ACC112 (cell line): ENCODE results near the gene FTCD.
A peak's percentile ranks its signal among the peaks of the same experiment; 100 is the strongest.

Source experiments
- H2AFZ ChIP-seq: fragments of 200-600 bp; sonication (generic); one replicate; pipeline ENCODE4 v1.6.0; 2017; ENCODE audit warnings: antibody characterized with exemption, low read length; ENCODE audit not compliant: unreplicated experiment
- H3K27ac ChIP-seq: fragments of 200-600 bp; sonication (generic); 2 replicates; pipeline ENCODE4 v1.5.1; 2014; ENCODE audit warnings: low read depth, mild to moderate bottlenecking, antibody characterized with exemption, low read length, moderate library complexity
- H3K27me3 ChIP-seq: fragments of 200-600 bp; sonication (generic); 2 replicates; pipeline ENCODE4 v1.6.1; 2014; ENCODE audit warnings: mild to moderate bottlenecking, antibody characterized with exemption, low read length, moderate library complexity, mixed read lengths; ENCODE audit not compliant: insufficient read depth
- H3K36me3 ChIP-seq: fragments of 200-600 bp; sonication (generic); 2 replicates; pipeline ENCODE4 v1.6.1; 2016; ENCODE audit warnings: mild to moderate bottlenecking, antibody characterized with exemption, low read length, moderate library complexity, mixed read lengths; ENCODE audit not compliant: insufficient read depth
- H3K4me1 ChIP-seq: fragments of 200-600 bp; sonication (generic); one replicate; pipeline ENCODE4 v1.6.1; 2016; ENCODE audit warnings: low read length, mixed read lengths; ENCODE audit not compliant: insufficient read depth, unreplicated experiment, control insufficient read depth
- H3K4me3 ChIP-seq: fragments of 200-600 bp; sonication (generic); 2 replicates; pipeline ENCODE4 v1.5.1; 2014; ENCODE audit warnings: mild to moderate bottlenecking, low read depth, low read length
- H3K79me2 ChIP-seq: fragments of 200-600 bp; sonication (generic); one replicate; pipeline ENCODE4 v1.6.0; 2016; ENCODE audit warnings: low read length; ENCODE audit not compliant: control insufficient read depth, unreplicated experiment, insufficient read depth

Gene FTCD

DNA sequence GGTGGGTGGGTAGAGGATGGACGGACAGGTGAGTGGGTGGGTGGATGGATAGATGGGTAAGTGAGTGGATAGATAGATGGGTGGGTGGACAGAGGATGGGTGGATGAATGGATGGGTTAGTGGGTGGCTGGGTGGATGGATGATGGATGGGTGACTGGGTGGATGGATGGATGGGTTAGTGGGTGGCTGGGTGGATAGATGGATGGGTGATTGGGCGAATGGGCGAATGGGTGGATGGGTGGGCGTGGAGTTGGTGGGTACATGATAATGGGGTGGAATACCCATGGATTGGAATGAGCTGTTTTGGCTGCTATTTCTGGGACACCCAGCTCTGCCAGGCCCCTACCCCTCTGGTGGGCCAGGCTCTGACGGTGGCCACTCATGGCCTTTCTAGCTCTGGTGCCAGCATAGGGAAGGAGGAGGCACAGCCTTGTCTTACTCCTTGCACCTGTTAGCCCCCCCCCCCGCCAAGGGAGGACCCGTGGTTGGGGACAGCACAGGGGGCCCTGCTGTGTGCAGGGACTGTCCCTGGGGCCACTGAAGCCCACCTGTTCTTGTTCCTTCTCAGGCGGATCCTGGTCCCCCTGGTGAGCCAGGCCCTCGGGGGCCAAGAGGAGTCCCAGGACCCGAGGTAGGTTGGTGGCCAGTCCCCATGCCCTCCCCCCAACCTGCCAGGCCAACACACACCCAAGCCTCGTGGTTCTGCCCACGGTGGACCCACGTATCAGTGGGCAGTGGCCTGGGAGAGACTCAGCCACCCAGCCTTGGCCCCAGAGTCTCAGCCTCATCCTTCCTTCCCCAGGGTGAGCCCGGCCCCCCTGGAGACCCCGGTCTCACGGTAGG lies 31.1 kb downstream of the FTCD start:
- H3K27me3 ChIP-seq: no peaks in the 10 kb centered on the region

DNA sequence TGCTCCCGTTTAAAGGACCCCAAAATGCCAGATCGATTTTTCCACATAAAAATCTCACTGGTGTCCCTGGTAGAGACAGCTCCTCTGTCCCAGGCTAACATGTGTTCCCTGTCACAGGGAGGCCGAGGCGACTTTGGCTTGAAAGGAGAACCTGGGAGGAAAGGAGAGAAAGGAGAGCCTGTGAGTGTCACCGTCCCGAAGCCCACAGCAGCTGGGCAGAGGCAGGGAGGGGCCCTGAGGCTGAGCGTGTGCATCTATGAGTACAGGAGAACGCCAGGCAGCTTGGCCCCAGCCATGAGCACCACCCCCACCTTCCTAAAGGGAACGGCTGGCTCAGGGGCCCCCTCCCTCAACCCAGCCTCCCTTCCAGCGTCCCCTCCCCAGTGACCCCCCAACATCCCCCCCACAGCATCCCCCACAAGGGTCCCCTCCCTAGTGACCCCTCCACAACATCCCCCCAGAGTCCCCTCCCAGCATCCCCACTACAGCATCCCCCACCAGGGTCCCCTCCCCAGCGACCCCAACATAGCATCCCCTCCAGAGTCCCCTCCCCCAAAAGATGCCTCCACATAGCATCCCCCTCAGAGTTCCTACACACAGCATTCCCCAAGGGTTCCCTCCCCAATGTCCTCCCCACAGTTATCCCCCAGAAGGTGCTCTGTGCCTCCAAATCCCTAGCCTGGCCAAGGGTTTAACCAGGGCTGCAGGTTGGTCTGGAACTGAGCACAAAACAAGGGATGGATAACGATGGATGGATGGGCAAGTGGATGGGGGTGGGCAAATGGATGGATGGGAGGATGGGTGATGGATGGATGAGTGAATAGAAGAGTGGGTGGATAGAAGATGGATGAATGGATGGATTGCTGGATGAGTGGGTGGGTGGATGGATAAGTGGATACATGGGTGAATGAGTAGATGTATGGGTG lies 32.4 kb downstream of the FTCD start:
- no peak overlapping the region for H2AFZ ChIP-seq
- H3K27ac ChIP-seq: peak overlapping the region; percentile 85
- H3K27me3 ChIP-seq: no peaks in the 10 kb centered on the region
- H3K4me3 ChIP-seq: no peak overlapping the region
- H3K4me1 ChIP-seq: peaks cover 22% of the 10 kb centered on the region
- H3K36me3 ChIP-seq: peaks cover 56% of the 10 kb centered on the region
- H3K79me2 ChIP-seq: peaks cover 15% of the 10 kb centered on the region

More for the DNA sequence above, 31.1 kb downstream of the FTCD start:
- peaks cover 15% of the 10 kb centered on the region for H3K79me2 ChIP-seq
- H3K36me3 ChIP-seq: peaks cover 47% of the 10 kb centered on the region
- H2AFZ ChIP-seq: no peak overlapping the region
- H3K4me3 ChIP-seq: no peak overlapping the region
- H3K4me1 ChIP-seq: peaks cover 19% of the 10 kb centered on the region
- no peak overlapping the region for H3K27ac ChIP-seq

DNA sequence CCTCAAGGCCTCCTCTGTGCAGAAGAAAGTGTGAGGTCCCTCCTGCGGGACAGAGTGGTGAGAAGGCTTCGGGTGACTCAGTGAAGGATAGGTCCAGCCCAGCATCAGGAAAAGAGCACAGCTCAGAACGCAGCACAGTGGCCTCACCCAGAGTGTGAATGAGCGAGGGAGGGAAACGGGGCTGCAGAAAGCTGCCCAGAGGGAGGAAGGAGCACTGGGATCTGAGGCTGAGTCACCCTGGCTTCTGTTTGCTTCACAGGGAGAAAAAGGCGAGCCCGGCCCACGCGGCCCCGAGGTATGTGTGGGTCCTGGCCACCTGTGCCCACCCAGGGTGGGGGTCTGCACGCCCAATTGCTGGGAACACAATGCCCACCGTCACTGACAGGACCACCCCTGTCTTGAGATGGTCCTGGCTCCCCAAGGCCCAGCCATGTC lies 33.1 kb downstream of the FTCD start:
- Histone ChIP-seq H3K79me2 (peaks cover 16% of the 10 kb centered on the region), H2AFZ (no peak overlapping the region), H3K27ac (peak overlapping the region; percentile 85), H3K4me3 (no peak overlapping the region), H3K36me3 (peaks cover 58% of the 10 kb centered on the region), H3K4me1 (peaks cover 22% of the 10 kb centered on the region), H3K27me3 (no peaks in the 10 kb centered on the region)

DNA sequence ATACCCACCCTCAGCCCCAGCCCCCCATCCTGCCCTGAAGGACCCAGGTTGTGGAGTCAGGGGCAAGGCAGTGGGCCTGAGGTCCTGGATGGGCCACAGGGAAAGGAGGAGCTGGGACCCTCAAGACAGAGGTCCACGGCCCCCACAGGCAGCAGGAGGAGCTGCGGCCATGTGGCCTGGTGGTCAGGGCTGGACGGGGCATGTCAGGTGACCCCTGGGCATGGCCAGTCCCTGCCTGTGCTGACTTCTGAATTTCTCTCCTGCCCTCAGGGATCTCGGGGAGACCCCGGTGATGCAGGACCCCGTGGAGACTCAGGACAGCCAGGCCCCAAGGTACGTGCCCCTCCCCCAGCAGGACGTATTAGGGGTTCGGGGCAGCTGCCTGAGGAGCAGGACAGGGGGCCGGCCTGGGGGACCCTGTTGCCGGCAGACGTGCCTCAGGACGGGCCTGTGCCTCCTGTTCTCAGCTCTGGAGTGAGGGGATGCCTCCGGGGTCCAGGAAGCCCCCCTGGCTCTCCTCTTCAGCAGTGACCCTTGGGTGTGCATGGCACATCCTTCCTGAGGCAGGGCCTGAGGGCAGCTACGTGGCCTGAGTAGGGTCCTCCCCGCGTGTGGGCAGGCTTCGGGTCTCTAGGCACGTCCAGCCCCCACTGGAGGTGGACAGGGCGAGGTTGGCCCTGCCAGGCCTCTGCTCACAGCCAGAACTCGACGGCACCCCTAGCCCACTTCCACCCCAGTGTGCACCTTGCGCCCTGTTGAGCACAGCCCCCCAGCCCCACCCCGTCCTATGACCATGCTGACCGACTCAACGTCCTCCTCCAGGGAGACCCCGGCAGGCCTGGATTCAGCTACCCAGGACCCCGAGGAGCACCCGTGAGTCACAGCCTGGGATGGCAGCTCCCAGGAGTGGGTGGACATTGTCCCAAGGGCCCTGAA lies 33.8 kb downstream of the FTCD start:
- H3K4me3 ChIP-seq: no peak overlapping the region
- peaks cover 29% of the 10 kb centered on the region for H3K4me1 ChIP-seq
- no peaks in the 10 kb centered on the region for H3K27me3 ChIP-seq
- no peak overlapping the region for H2AFZ ChIP-seq
- H3K79me2 ChIP-seq: peaks cover 18% of the 10 kb centered on the region
- peaks cover 63% of the 10 kb centered on the region for H3K36me3 ChIP-seq
- peak overlapping the region; percentile 85 for H3K27ac ChIP-seq

DNA sequence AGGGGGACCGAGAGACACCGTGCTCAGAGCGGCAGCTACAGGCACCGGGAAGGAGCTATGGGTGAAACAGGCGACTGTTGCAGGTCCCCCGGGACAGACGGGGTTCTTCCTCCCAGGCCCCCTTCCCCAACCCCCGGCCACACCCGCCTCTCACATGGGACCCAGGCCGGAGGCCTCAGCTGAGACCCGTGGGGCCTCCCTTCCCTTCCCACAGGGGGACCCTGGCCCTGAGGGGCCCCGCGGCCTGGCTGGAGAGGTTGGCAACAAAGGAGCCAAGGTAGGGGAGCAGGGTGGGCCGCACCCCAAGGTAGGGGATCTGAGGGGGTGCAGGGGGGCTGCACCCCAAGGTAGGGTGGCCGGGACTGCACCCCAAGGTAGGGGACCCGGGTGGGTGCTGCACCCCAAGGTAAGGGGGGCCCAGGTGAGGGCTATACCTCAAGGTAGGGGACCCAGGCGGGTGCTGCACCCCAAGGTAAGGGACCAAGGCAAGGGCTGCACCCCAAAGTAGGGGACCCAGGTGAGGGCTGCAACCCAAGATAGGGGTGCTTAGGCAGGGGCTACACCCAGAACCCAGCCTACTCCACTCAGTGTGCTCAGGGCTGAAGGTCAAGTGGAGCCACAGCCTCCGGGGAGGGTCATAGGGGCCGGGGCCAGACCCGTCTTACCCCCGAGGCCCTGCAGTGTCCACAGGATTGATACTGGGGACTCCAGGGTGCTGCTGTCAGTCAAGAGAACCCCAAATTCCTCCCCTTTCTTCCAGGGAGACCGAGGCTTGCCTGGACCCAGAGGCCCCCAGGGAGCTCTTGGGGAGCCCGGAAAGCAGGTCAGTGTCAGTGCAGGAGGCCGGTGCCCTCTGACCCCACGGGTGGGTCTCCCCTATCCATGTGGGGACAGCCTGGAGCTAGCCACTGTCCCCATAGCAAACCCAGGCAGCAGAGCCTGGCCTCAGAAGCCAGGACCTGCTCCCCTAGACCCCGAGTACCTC lies 34.8 kb downstream of the FTCD start:
- Histone ChIP-seq H3K27ac (peak overlapping the region; percentile 85), H2AFZ (no peak overlapping the region), H3K79me2 (peaks cover 18% of the 10 kb centered on the region), H3K27me3 (no peaks in the 10 kb centered on the region), H3K4me3 (no peak overlapping the region), H3K36me3 (peaks cover 54% of the 10 kb centered on the region), H3K4me1 (peaks cover 36% of the 10 kb centered on the region)

DNA sequence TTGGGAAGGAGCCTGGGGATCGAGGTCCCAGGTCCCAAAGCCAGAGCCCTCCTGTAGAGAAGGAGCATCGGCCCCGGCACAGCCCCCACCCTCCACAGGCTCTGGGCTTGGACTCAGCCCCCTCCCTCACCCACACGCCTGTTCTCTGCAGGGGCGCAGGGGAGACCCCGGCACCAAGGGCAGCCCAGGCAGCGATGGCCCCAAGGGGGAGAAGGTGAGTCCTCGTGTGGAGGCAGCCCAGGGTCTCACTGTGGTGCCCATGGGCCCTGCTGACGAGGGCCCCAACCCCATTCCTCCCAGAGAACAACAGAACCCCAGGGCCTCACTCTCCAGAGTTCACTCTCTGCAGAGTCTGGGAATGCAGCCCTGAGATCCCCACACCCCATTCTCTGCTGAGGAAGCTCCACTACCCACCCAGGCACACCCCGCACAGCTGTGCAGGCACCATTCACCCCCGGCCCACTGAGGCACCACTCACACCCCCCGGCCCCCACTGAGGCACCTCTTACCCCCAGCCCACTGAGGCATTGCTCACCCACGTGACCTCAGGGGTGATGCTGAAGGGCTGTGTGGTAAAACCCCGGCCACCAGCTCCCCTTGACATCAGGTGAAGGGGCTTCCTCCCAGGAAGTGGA lies 35.6 kb downstream of the FTCD start:
- peaks cover 17% of the 10 kb centered on the region for H3K79me2 ChIP-seq
- H3K4me1 ChIP-seq: peaks cover 36% of the 10 kb centered on the region
- H3K4me3 ChIP-seq: no peak overlapping the region
- peaks cover 53% of the 10 kb centered on the region for H3K36me3 ChIP-seq
- no peaks in the 10 kb centered on the region for H3K27me3 ChIP-seq
- H3K27ac ChIP-seq: no peak overlapping the region
- H2AFZ ChIP-seq: no peak overlapping the region

DNA sequence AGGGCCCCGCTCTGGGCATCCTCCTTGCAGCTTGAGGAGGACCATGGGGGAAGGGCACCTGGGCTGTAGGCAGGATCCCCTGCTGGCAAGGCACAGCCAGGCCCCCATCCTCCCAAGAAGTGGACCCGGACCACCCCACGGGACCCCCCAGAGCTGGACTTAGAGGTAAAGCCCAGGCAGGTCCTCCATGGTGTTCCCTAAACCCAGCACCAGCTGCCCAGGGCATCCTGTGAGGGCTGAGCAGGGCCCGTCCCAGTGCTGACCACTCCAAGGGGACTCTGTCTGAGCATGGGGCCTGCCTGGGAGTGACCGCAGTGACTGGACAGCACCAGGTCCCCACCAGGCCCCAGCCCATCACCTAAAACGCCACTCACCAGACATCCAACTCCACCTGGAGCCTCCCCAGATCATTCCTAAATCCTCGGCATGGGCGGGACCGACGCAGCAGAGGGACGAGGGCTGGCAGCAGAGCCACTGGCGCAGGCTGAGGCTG lies 36.2 kb downstream of the FTCD start:
- peaks cover 36% of the 10 kb centered on the region for H3K4me1 ChIP-seq
- H3K36me3 ChIP-seq: peaks cover 53% of the 10 kb centered on the region
- no peak overlapping the region for H3K27ac ChIP-seq
- no peak overlapping the region for H2AFZ ChIP-seq
- H3K4me3 ChIP-seq: no peak overlapping the region
- H3K27me3 ChIP-seq: no peaks in the 10 kb centered on the region
- H3K79me2 ChIP-seq: peaks cover 13% of the 10 kb centered on the region

DNA sequence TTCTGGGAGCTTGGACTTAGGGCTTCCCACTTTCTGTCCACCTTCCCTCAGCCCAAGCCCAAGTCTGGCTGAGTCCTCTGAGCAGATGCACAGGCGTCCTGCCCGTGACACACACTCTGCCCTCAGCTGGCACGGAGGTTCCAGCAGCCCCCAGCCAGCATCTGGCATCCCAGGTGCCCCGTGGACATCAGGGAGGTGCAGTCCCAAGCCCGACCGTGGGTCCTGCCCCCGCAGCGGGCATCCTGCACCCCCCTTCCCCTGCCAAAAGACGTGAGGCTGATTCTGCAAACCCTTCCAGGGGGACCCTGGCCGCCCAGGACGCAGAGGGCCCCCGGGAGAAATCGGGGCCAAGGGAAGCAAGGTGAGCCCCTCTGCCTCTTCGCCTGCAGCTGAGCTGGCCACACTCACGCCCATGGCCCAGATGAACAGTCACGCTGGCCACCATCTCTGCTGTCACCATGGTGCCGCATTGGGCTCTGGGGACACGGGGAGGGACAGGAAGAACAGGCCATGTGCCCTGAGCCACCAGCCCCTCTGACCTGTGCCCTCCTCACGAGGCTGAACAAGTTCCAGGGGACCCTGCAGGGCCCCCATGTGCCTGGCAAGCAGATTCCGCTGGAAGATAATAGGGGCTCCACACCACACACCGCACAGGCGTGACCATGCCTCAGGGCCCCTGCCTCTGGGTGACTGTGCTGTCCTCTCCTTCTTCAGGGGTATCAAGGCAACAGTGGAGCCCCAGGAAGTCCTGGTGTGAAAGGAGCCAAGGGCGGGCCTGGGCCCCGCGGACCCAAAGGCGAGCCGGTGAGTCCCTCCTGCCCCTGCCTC lies 36.8 kb downstream of the FTCD start:
- Histone ChIP-seq H3K27ac (no peak overlapping the region), H2AFZ (no peak overlapping the region), H3K4me1 (peaks cover 36% of the 10 kb centered on the region), H3K4me3 (no peak overlapping the region), H3K79me2 (peaks cover 11% of the 10 kb centered on the region), H3K36me3 (peaks cover 53% of the 10 kb centered on the region), H3K27me3 (no peaks in the 10 kb centered on the region)
